Measurements from ENCODE around the gene ROCK2. TPM values are rescaled to one million over a fixed set of nuclear protein-coding genes. Genes with fewer than 3 reads are reported as not detected.

The ROCK2 gene
- 16.6 and 83.8 TPM in 2 replicates for total RNA-seq (2011; cell fraction: chromatin; rRNA removed; ENCODE audit: low replicate concordance)
- total RNA-seq (2011; cell fraction: nucleolus; rRNA removed), result 4.2 and 6.4 TPM in 2 replicates
- 16.1 and 32.0 TPM in 2 replicates for total RNA-seq (2011; cell fraction: nucleoplasm; rRNA removed)
- total RNA-seq (2014; rRNA removed), result 14.3 and 15.0 TPM in 2 replicates
- 28.4 and 35.3 TPM in 2 replicates for total RNA-seq (2014; rRNA removed; fragmentation: Illumina TruSeq; extraction: Trizol)
- total RNA-seq (2015; rRNA removed; fragmentation: Illumina TruSeq; extraction: Trizol), result 28.1 and 30.6 TPM in 2 replicates
- 21.2 and 22.1 TPM in 2 replicates for total RNA-seq (2021)
- 6.8 and 10.6 TPM in 2 replicates for polyA plus RNA-seq (2011; rRNA removed)
- 1.6 and 3.5 TPM in 2 replicates for polyA plus RNA-seq (2011; cell fraction: cytosol; rRNA removed)
- 4.2 and 5.4 TPM in 2 replicates for polyA plus RNA-seq (2011; cell fraction: nucleus; rRNA removed)
- 10.8 and 12.3 TPM in 2 replicates for polyA plus RNA-seq (2012)
- 13.4 and 16.5 TPM in 2 replicates for polyA plus RNA-seq (2014; fragmentation: Illumina TruSeq; extraction: Trizol)
- 1 to 10 TPM; 4.9 to 6.0 TPM for polyA plus RNA-seq (2014; fragmentation: Nextera tagmentation; extraction: Ambion mirVana)
- 10.6 and 10.7 TPM in 2 replicates for polyA plus RNA-seq (2014; rRNA removed)
- polyA minus RNA-seq (2011; rRNA and poly(A)+ RNA removed), result 47.6 and 51.9 TPM in 2 replicates
- 13.8 and 19.1 TPM in 2 replicates for polyA minus RNA-seq (2011; cell fraction: cytosol; rRNA and poly(A)+ RNA removed)
- 13.7 and 34.7 TPM in 2 replicates for polyA minus RNA-seq (2011; cell fraction: nucleus; rRNA and poly(A)+ RNA removed)
- Bru-seq, nascent RNA, result percentile 80 among the genes with signal in this experiment
- BruChase-seq, experiment 1, labeled RNA remaining after a 2-hour chase, result percentile 82 among the genes with signal in this experiment
- BruChase-seq, experiment 2, labeled RNA remaining after a 6-hour chase, result percentile 83 among the genes with signal in this experiment
- long read RNA-seq, experiment 1, full-length matches to known transcripts, result 11 of 114 reads
- long read RNA-seq, experiment 1, partial matches to known transcripts, result 72 of 114 reads
- long read RNA-seq, experiment 1, other reads (novel, unspliced or antisense), result 31 of 114 reads
- long read RNA-seq, experiment 2, partial matches to known transcripts, result 1 of 14 reads
- long read RNA-seq, experiment 2, other reads (novel, unspliced or antisense), result 13 of 14 reads
- long read RNA-seq, experiment 3, partial matches to known transcripts, result 3 of 3 reads
- long read RNA-seq, experiment 3, other reads (novel, unspliced or antisense), result 0 of 3 reads

DNA sequence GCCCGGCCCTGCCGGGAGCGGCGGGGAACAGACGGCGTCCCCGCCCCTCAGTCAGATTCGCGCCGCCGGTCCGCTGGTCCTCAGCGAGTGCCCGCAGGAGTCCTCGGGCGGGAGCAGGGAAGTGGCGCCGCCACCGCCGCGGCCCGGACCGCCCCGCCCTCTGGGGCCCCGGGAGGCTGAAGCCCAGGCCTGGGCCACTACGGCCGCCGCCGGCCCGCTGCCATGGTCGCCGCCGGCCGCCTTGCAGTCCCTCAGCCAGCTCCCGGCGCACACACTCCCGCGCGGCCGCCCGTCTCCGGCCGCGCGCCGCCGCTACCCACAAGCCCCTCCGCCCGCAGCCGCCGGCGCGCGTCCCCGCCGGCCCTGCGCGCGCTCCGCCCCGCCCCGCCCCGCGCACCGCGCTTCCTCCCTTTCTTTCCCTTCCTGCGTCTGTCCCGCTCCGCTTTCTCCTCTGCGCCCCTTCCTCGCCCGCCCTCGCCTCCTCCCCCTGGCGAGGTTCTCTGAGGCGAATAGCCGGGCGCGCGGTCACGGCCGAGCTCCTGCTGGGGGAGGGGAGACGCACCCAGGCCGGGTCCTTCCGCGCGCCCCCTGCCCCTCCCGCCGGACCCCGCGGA, at the start of gene ROCK2:
Gene ROCK2, minus strand, starts transcription at position 295 of the 614 bp plus-strand sequence. CDS start 500 bp downstream, outside the sequence.
- Histone ChIP-seq H3K79me2 (ENCODE audit: control insufficient read depth, insufficient read depth, low read length) (peaks cover 49% of the 10 kb centered on the region), H3K36me3 (ENCODE audit: control insufficient read depth, insufficient read depth, low read length) (0 out of 3 replicates have a peak, but pooled peaks cover 3% of the 10 kb centered on the region), H3K27me3 (ENCODE audit: control insufficient read depth in 2 of 2, insufficient read depth in 2 of 2, low read length in 2 of 2) (no peaks in the 10 kb centered on the region), H3K4me2 (ENCODE audit: insufficient read depth, low read length) (peak within 1 kb of the TSS; percentile 91), H4K20me1 (replicated peaks; ENCODE audit: control insufficient read depth, insufficient read depth, low read length) (peaks cover 25% of the 10 kb centered on the region), H3K4me3 (peak within 1 kb of the TSS; percentile 87), H3K9me1 (ENCODE audit: control insufficient read depth, insufficient read depth, low read length) (no peaks in the 10 kb centered on the region), H3K9ac (ENCODE audit: insufficient read depth in 1 of 2, low read depth in 2 of 2, low read length in 2 of 2) (peak within 1 kb of the TSS; percentile 83 to 94), H3K27ac (ENCODE audit: extremely low read depth, low read depth, low read length) (peak within 1 kb of the TSS; percentile 90), H3K4me1 (replicated peaks in 1 of 2; ENCODE audit: control insufficient read depth in 2 of 2, insufficient read depth in 2 of 2, low read length in 2 of 2) (peaks cover 14 to 22% of the 10 kb centered on the region in 2 experiments), H3K9me3 (replicated peaks; ENCODE audit: control insufficient read depth, insufficient read depth, low read depth, low read length) (no peaks in the 10 kb centered on the region), H2AFZ (ENCODE audit: low read depth, low read length) (peak within 1 kb of the TSS; percentile 92)
- FAIRE-seq (no peak), ATAC-seq (peak; percentile 72), DNase-seq (ENCODE audit: extremely low read depth in 1 of 4, low spot score in 3 of 4) (peak; percentile 87 to 91 (median 90))
- WGBS (ENCODE audit: insufficient coverage, low coverage, missing lambda C conversion rate), result 0% methylated on average over 12 of the region's 90 CpGs
- intact Hi-C loops (cut with micrococcal nuclease), result loop anchor here (5.0 kb wide), 3 partner anchors 67 to 187 kb away; partner anchors contain the start of gene SLC66A3
- CTCF ChIA-PET (ENCODE audit: low intra/inter-chr PET ratio), result no interaction called here
- POLR2A ChIA-PET, result interaction anchor here (0.6 to 3.5 kb wide), 13 partner anchors 11 to 428 kb away, joined by 3 to 19 read pairs (median 4); partner anchors contain the start of gene SLC66A3
- in situ Hi-C loops (cut with MboI), result no loop called here
- no TSS peak for BruUV-seq (replicated peaks)
- TF ChIP-seq PCBP2 (IDR thresholded peaks at IDR 0.05; ENCODE audit: low read depth, low read length, poor library complexity, severe bottlenecking) (no peak), ZFP1 (CRISPR knock-in tag; IDR thresholded peaks at IDR 0.05) (no peak), GABPB1 (CRISPR knock-in tag; IDR thresholded peaks at IDR 0.05) (peak; percentile 8; the same call in 1 of the 2 replicates), LCOR (CRISPR knock-in tag; IDR thresholded peaks at IDR 0.05) (no peak), GTF2A2 (tag; IDR thresholded peaks at IDR 0.05) (no peak), U2AF1 (optimal IDR thresholded peaks at IDR 0.05; ENCODE audit: low read depth, low read length) (no peak), PCBP1 (IDR thresholded peaks at IDR 0.05; ENCODE audit: low read depth, low read length, poor library complexity, severe bottlenecking) (peak; percentile 82), DMBX1 (CRISPR knock-in tag; IDR thresholded peaks at IDR 0.05; ENCODE audit: borderline replicate concordance) (no peak), HMGN3 (IDR thresholded peaks at IDR 0.05; ENCODE audit: borderline replicate concordance, extremely low read depth, insufficient read length, low read depth, low read length) (peak; percentile 60), HMG20A (CRISPR knock-in tag; conservative IDR thresholded peaks at IDR 0.05) (no peak), HNRNPK (IDR thresholded peaks at IDR 0.05; ENCODE audit: low read depth, low read length, poor library complexity, severe bottlenecking) (no peak), NR2C2 (CRISPR knock-in tag; IDR thresholded peaks at IDR 0.05) (0 out of 2 replicates have a peak, but pooled peaks have one; percentile 49), NR2C2 (tag; IDR thresholded peaks at IDR 0.05) (no peak), ZFPM2 (CRISPR knock-in tag; IDR thresholded peaks at IDR 0.05) (no peak), NFIC (IDR thresholded peaks at IDR 0.05) (peak; percentile 38; the same call in 1 of the 2 replicates), NCOR1 (IDR thresholded peaks at IDR 0.05) (0 out of 2 replicates have a peak, but pooled peaks have one; percentile 28), RBBP5 (IDR thresholded peaks at IDR 0.05; ENCODE audit: borderline replicate concordance, insufficient read depth, low read length, poor library complexity, severe bottlenecking) (peak; percentile 71), SMAD4 (CRISPR knock-in tag; conservative IDR thresholded peaks at IDR 0.05) (0 out of 2 replicates have a peak, but pooled peaks have one; percentile 81)
